GM21381 (cell line): Measurements from ENCODE around the gene TIGD7.
A peak's percentile ranks its signal among the peaks of the same experiment; 100 is the strongest.
"Not testable (repeated sequence)": the region's sequence is repeated elsewhere in the genome, so short reads cannot be mapped to it uniquely, and the experiment has no call there.

ENCODE experiments used
- ATAC-seq: cut with Tn5 transposase; IDR thresholded peaks from one replicate; pipeline ENCODE4 v1.9.1; 2021; ENCODE audit warnings: mild to moderate bottlenecking, moderate library complexity; ENCODE audit not compliant: unreplicated experiment

Gene TIGD7

DNA sequence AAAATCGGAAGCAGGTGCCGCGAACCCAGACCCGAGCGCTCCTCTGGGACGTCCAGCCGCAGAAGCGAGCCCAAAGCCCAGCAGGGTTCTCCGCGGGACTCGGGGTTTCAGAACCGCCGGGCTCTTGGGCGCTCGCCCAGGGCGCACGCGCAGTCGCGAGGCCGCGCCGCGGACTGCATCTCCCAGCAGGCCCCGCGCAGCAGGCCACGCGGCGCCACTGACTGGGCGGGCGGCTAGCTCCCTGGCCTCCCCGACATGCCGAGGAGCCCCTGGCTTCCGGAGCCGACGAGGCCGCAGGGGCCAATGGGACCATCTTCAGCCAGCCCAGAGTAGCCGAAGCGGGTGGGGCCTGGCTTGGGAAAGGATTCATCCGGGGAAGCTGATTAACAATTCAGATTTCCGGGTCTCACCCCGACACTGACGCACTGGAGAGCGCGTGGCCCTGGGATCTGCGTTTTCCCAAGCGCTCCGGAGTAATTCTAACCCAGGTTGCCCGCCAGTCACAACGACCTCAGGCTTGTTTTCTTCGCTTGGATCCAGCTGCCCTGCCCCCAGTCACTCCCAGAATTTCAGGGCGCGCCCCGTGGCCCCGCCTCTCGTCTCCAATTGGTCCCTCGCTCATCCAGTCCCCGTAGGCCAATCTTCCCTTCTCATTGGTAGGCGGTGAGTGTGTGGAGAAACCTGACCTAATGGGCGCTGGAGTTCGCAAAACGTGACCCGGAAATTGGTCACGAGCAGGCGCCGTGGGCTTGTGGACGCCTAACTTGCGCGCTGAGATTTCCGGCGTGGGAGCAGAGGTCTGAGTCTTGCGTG, 22.3 kb downstream of the TIGD7 start, which contains the start of gene ZNF263:
TSS of gene ZNF263 (plus strand) at position 762 of the 813 bp plus-strand sequence. CDS start 328 bp downstream, outside the sequence.
- peak; percentile 79 for ATAC-seq

DNA sequence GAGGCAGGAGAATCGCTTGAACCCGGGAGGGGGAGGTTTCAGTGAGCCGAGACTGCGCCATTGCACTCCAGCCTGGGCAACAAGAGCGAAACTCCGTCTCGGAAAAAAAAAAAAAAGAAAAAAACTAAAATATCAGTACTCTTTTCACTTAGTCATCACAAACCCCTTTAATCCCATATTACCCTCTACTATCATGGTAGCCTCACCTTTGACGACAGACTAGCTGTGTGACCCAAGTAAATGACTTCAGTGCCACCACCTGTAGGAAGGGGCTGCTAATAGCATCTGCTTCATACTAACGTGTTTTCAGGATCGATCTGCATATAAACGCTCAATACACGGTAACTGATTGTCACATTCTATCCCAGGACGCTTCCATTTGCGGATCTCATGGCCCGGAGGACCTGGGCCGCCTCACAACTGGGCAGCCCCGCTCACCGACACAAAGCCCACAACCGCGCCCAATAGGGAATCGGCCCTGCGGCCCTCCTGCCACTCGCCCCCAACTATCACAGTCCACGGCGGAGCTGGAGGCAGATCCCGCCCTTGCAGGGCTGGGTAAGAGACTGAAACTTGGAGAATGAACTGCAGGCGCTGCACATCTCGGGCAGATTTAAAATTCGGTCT, 23.0 kb downstream of the TIGD7 start:
- peak; percentile 27 for ATAC-seq

DNA sequence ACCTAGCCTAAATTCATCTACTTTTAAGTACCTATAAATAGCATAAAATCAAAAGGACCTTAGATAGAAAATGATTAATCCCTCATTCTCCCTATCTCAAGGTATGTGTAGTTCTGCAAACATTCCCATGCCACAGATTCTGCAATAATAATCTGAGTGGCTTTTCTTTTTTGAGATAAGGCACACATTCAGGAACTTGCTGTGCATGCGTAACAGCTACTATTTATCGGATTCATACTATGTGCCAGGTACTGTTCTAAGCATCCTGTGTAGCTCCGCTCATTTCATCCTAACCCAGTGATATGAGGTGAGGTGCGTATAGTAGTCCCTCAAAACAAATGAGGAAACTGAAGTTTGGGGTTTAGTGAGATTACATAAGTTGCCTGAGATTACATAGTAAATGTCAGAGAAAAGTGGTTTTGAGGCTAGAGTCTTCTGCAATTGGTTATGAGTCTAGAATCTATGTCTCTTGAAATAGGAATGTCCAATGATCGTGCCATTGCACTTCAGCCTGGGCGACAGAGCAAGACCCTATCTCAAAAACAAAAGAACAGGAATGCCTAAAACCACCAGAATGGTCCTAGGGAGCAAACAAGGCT, 23.9 kb downstream of the TIGD7 start:
- no peak for ATAC-seq

DNA sequence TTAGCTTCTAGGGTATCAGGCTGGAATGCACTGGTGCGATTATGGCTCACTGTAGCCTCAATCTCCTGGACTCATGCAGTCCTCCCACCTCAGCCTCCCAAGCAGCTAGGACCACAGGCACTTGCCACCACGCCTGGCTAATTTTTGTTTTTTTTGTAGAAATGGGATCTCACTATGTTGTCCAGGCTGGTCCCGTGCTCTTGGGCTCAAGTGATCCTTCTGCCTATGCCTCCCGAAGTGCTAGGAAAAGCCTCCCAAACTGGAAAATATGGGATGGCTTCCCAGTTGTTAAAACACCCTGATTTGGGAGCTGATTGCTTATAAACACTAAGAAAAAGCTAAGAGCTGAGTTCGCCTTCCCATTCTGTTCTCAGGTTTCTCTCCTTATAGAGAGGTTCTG, 28.6 kb downstream of the TIGD7 start:
- ATAC-seq, result no peak

DNA sequence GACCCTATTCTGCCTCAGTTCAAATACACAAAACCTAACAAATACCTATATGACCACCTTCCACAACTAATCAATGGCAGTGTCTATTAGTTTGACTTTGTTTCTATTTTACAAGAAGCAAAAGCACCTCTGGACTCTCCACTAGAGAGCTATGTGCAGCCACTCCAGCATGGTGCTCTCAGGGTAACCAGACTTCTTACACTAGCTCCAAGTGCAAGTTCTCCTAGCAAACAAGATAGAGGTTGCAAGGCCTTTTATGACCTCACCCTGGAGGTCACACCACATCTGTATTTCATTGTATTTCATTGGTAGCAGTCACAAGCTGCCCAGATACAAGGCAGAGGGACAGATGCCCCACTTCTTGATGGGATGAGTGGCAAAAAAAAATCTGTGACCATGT, 30.3 kb downstream of the TIGD7 start:
- no peak for ATAC-seq

DNA sequence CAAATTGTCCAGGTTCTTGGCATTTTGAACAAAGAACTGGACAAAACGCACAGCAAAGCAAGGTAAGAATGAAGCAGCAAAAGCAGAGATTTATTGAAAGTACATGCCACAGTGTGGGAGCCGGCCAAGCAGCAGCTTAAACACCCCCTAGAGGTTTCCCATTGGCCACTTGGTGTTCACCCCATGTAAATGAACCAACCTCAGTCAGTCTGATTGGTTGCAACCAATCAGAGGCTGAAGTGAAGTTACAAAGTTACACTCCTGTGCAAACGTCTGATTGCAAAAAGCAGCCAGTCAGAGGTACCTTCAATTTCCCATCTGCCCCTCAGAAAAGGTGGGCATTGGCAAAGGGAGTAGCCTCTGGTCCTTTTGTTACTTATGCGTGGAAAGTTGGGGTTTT, 30.7 kb downstream of the TIGD7 start:
- ATAC-seq, result no peak

DNA sequence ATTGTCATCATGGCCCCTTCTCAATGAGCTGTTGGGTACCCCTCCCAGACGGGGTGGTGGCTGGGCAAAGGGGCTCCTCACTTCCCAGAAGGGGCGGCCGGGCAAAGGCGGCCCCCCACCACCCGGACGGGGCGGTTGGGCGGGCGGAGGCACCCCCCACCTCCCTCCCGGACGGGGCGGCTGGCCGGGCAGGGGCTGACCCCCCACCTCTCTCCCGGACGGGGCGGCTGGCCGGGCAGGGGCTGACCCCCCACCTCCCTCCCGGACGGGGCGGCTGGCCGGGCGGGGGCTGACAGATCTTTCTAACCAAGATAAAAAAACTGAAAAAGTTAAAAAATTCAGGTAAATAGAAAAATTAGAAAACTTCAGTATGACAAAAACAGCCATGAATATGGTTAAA, 33.9 kb downstream of the TIGD7 start:
- ATAC-seq, result not testable (repeated sequence)

DNA sequence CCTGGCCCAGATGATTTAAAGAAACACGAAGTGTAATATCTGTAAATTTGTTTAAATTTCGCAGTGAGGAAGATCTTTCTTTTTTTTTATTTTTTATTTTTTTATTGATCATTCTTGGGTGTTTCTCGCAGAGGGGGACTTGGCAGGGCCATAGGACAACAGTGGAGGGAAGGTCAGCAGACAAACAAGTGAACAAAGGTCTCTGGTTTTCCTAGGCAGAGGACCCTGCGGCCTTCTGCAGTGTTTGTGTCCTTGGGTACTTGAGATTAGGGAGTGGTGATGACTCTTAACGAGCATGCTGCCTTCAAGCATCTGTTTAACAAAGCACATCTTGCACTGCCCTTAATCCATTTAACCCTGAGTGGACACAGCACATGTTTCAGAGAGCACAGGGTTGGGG, 34.5 kb downstream of the TIGD7 start:
- ATAC-seq, result not testable (repeated sequence)

DNA sequence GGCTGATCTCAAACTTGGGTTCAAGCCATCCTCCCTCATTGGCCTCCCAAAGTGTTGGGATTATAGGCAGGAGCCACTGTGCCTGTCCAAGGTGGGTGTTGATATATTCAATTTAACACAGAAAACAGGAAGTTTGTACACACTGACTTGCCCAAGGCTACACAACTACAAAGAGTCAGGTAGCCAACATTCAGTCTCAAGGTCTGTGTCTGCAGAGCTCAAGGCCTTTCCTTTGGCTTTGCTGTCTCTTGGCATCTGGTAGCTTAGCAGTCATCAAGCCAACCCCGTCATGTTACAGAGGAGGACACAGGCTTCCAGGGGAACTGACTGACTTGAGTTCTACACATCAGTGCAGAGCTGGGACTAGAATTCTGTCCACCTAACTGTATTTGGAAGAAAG, 36.9 kb downstream of the TIGD7 start:
- no peak for ATAC-seq

DNA sequence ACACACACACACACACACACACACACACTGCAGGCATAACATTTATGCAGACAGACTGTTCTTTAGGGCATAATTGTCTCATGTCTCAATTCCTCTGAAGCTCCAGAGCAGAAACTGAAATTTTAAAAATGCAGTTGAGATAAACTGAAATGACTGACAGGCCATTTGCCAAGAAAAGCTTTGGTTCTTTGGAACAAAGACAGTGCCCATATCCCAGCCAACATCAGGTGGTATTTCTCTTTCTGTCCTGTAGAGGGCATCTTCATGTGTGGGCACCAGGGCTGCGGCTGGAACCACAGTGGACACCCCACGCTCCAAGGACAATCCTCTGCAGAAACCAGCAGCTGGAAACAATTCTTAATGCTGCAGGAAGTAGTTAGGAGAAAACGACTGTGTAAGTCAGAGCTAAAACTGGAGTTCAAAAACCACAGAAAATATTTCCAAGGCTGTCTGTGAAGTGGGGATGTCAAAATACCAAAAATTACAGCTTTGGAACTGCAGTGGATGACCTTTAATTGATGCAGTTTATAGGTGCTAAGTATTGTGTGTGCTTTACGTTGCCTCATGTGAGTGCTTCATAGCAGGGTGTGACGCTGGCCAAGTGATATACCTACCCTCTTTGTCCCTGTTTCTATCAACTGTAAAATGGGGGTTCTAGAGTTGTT, 38.2 kb downstream of the TIGD7 start:
- no peak for ATAC-seq

DNA sequence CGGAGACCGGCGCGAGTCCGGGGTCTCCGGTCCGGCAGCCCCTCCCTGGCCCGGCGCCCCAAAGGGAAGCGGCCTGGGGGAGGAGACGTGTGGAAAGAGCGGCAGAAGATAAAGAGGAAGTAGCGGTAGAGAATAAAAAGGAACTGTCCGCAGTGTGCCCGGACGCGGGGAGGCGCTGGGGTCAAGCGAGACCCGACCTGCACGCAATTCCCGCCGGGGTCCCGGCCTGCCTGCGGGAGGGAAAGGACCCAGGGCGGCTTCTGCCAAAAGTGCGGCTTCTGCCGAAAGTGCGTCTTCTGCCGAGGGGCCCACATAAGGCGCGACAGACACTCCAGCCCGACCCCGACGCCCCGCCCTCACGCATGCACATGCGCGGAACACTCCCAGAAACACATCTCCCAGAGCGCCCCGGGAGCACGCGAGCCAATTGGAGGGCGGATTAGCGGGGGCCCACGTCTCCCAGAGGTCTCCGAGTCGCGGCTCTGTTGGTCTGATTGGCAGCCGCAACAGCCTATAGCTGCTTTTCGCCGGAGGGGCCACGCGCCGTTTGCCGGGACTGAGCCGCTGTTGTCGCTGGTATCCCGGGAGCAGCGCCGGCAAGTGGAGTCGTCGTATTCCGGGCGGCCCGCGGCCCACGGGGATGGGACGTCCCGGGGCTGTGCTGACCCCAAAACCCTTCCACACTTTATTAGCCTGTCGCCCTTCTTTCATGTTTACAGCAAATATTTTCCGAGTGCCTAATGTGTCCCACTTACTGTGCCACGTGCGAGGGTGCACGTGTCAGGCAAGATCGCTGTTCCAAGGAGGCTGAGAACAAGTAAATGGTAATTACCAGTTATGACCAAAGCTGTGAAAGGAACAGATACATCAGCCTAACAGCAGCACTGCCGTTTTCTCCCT, 40.8 kb downstream of the TIGD7 start:
- ATAC-seq, result peak; percentile 76

DNA sequence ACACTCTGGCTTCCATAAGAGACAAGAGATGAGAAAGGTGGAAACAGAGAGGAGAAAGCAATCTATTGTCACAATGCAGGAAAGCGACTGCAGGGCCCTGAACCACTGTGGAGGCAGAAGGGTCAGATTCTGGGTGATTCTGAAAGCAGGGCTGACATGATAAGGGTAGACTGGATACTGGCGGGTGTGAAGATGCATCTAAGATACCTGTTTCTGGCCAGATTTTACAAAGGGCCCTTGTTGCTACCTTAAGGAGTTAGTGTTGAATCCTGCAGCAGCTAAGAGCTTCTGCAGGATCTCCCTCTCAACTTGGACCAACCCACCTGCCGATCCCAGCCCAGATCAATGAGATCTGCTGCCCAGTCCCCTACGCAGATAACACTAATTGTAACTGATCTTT, 42.7 kb downstream of the TIGD7 start:
- no peak for ATAC-seq

DNA sequence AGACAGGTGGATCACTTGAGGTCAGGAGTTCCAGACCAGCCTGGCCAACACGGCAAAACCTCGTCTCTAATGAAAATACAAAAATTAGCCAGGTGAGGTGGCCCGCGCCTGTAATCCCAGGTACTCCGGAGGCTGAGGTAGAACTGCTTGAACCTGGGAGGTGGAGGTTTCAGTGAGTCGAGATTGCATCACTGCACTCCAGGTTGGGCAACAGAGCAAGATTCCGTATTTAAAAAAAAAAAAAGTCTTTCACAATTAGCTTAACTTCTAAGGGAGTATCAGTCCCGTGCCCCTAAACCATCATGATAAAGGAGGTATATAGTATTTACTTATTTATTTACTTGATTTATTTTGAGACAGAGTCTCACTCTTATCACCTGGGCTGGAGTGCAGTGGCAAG, 45.4 kb downstream of the TIGD7 start:
- no peak for ATAC-seq

DNA sequence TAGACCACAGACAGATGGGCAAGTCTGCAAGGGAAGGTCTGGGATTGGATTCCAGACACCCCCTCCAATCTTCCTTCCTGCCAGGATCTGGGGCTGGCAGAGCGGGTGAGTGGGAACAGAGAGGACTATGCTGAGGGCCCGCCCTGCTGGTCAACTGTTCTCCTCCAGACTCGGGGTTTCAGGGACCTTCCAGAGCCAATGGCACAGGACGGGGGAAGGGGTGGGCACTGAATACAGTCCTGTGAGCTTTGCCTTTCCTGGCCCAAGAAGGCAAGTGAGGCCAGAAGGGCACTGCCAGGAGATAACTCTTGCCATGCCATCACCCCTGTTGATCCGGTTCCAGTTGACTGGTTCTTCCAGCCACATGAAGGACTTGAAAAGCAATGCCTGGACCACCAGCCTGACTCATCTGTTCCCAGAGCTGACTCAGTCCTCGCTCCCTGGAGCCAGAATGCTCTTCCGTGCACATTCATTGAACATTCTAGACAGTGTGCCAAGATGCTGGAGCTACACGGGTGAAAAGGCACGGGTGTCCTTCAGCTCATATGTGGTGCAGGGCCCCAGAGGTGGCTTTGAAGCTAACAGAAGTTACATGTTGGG, 48.3 kb downstream of the TIGD7 start:
- ATAC-seq, result no peak

DNA sequence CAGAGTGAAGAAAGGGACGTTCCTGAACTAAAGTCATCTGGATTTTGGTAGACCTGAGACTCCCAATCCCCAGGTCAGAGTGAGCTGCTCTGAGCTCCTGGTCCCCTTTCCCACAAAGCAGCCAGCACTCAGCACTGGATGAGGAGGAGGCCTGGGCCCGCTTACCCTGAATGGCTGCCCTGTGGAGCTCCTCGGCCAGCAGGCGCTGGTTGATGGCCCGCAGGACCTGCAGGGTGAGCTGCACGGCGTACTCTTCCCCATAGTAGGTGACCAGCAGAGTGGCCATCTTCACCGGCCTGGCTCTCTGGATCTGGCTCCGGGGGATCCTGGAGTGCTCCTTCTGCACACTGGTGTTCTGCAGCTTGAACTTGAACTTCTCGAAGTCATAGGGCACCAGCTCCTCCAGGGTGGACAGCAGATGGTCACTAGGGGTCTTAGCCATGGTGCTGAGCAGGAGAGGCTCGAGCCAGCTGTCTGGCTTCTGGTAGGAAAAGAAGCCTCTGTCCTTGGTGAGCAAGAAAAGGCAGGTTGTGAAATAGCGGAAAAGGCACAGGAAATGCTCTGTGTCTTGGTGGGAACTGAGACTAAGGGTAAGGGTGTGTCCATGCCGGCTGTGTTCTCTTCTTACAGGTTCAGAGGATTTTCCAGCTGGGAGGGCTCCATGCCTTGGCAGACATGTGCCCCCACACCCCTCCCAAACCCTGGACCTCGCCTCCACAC, 48.9 kb downstream of the TIGD7 start, which contains the start of gene MEFV:
TSS of gene MEFV (minus strand) at position 488 of the 720 bp plus-strand sequence. CDS start at position 442, 46 bp downstream.
- ATAC-seq, result no peak

DNA sequence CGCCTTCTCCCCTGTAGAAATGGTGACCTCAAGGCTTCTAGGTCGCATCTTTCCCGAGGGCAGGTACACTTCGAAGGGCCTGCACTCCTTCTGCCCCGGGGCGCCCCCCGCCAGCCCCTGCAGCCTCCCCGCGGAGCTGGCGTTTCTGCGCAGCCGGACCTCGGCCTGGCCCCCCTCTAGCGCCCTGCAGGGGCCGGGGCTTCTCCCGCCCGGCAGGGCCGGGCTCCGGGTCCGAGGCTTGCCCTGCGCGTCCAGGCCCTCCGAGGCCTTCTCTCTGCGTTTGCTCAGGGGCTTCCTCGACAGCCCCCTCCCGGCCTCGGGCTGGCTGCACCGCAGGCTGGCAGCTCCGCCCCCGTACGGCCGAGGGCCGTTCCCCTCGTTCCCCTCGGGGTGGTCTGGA, 50.9 kb downstream of the TIGD7 start:
- no peak for ATAC-seq

DNA sequence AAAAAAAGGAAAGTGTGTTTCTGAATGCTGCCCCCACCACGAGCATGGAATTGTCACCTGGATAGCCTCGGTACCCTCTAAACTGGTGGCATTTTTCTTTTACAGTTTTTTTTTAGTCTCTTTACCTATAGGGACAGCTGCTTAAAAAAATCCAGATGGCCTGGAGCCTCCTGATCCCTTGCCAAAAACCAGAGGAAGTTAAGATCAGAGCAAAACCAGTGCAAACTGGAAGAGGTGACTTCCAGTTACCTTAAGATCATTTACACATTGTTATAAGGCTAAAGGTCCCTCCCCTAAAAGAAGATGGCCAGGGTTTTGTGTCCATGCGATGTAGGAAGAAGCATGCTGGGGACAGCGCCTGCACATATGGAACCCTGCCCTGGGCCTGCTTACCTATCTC, 52.3 kb downstream of the TIGD7 start:
- no peak for ATAC-seq

DNA sequence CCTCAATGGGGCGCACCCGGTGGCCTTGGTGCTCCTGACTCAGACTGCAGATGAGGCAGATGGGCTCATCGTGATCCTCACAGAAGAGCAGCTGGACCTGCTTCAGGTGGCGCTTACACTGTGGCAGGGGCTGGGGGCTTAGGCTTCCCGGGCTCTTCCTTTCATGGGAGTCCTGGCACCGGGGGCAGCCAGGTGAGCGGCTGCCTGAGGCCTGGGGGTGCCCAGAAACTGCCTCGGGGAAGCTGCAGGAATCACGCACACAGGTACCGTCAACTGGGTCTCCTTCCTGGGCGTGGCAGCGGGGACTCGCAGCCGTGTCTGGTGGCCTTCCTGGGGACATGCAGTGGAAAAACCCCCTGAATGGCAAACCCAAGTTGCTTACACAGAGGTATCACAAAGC, 55.8 kb downstream of the TIGD7 start:
- ATAC-seq, result no peak

DNA sequence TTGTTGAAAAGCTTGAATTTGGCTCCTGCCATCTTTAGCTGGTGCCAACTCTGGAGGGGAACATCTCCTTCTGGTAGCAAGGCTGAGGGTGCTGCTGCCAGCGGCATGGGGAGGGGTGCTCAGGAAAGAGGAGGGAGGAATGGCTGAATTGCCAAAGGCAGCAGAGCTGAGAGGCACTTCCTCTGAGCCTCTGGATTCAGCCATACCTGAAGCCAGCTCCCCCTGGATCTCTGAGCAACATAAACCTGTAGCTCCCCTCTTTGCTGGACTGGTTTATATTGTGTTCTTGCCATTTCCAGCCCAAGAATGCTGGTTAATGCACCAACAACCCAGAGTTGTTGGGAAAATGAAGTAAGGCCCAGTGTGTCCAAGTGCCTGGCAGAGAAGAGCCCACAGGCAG, 56.2 kb downstream of the TIGD7 start:
- no peak for ATAC-seq
